ENCODE results near the gene ENOX2.

ENOX2 gene

GRCh38 chrX:130876226-130876625 lies 26.8 kb downstream of the ENOX2 start:
- no peak overlapping the region for H3K27ac ChIP-seq (ENCODE audit: low read depth, low read length)

GRCh38 chrX:130874751-130875150 lies 28.3 kb downstream of the ENOX2 start:
- no peak overlapping the region for H2BK5ac ChIP-seq (ENCODE audit: low read depth, low read length, poor library complexity)
- H3K14ac ChIP-seq (ENCODE audit: low read length) = no peak overlapping the region
- no peak overlapping the region for H4K91ac ChIP-seq (ENCODE audit: low read depth, low read length)
- H3K36me3 ChIP-seq (ENCODE audit: control insufficient read depth in 1 of 2, insufficient read depth in 2 of 2, low read length in 2 of 2) = no peaks in the 10 kb centered on the region
- H3K4me1 ChIP-seq (ENCODE audit: control insufficient read depth in 1 of 2, insufficient read depth in 2 of 2, low read length in 2 of 2) = no peaks in the 10 kb centered on the region
- H3K79me2 ChIP-seq (ENCODE audit: control insufficient read depth, insufficient read depth, low read length, poor library complexity) = no peaks in the 10 kb centered on the region
- H3K18ac ChIP-seq (ENCODE audit: low read length) = no peak overlapping the region
- no peak overlapping the region for H3K27ac ChIP-seq (ENCODE audit: low read depth, low read length)
- H3K27me3 ChIP-seq (ENCODE audit: insufficient read depth, low read length) = no peaks in the 10 kb centered on the region
- H2AFZ ChIP-seq (ENCODE audit: insufficient read depth, low read length, poor library complexity) = no peak overlapping the region
- no peak overlapping the region for H2AK5ac ChIP-seq (ENCODE audit: low read length)
- no peak overlapping the region for H3K9ac ChIP-seq (ENCODE audit: low read length)
- H3K4me3 ChIP-seq (ENCODE audit: low read depth, low read length) = no peak overlapping the region
- H3K79me1 ChIP-seq (ENCODE audit: low read length) = no peaks in the 10 kb centered on the region
- H2BK120ac ChIP-seq (ENCODE audit: insufficient read depth, low read length, poor library complexity) = no peak overlapping the region
- no CpG with 5 or more reads among the region's 2 CpGs for WGBS (ENCODE audit: extremely low coverage, insufficient coverage, insufficient read length)
- no peak overlapping the region for H3K4me2 ChIP-seq (ENCODE audit: low read length)
- no peak overlapping the region for H2BK12ac ChIP-seq (ENCODE audit: low read length)
- no peak for DNase-seq
- no peaks in the 10 kb centered on the region for H3K9me3 ChIP-seq (ENCODE audit: insufficient read depth, low read depth, low read length)
- no peak overlapping the region for H4K12ac ChIP-seq (ENCODE audit: low read depth, low read length)
- no peak overlapping the region for H4K8ac ChIP-seq (ENCODE audit: low read depth, low read length)
- H3K4ac ChIP-seq (ENCODE audit: low read depth, low read length) = no peak overlapping the region
- H3K23ac ChIP-seq (ENCODE audit: low read length) = no peak overlapping the region

More at GRCh38 chrX:130876226-130876625, 26.8 kb downstream of the ENOX2 start:
- Histone ChIP-seq H3K4me1 (ENCODE audit: control insufficient read depth in 1 of 2, insufficient read depth in 2 of 2, low read length in 2 of 2) (no peaks in the 10 kb centered on the region), H2AFZ (ENCODE audit: insufficient read depth, low read length, poor library complexity) (no peak overlapping the region), H3K9ac (ENCODE audit: low read length) (no peak overlapping the region), H3K27me3 (ENCODE audit: insufficient read depth, low read length) (no peaks in the 10 kb centered on the region), H3K23ac (ENCODE audit: low read length) (no peak overlapping the region), H3K36me3 (ENCODE audit: control insufficient read depth in 1 of 2, insufficient read depth in 2 of 2, low read length in 2 of 2) (no peaks in the 10 kb centered on the region), H3K9me3 (ENCODE audit: insufficient read depth, low read depth, low read length) (no peaks in the 10 kb centered on the region), H2BK12ac (ENCODE audit: low read length) (no peak overlapping the region), H3K4me3 (ENCODE audit: low read depth, low read length) (no peak overlapping the region), H4K12ac (ENCODE audit: low read depth, low read length) (no peak overlapping the region), H3K18ac (ENCODE audit: low read length) (no peak overlapping the region), H3K4ac (ENCODE audit: low read depth, low read length) (no peak overlapping the region), H4K91ac (ENCODE audit: low read depth, low read length) (no peak overlapping the region), H3K14ac (ENCODE audit: low read length) (no peak overlapping the region), H2BK5ac (ENCODE audit: low read depth, low read length, poor library complexity) (no peak overlapping the region), H3K79me1 (ENCODE audit: low read length) (no peaks in the 10 kb centered on the region), H3K79me2 (ENCODE audit: control insufficient read depth, insufficient read depth, low read length, poor library complexity) (no peaks in the 10 kb centered on the region), H4K8ac (ENCODE audit: low read depth, low read length) (no peak overlapping the region), H3K4me2 (ENCODE audit: low read length) (no peak overlapping the region), H2AK5ac (ENCODE audit: low read length) (no peak overlapping the region), H2BK120ac (ENCODE audit: insufficient read depth, low read length, poor library complexity) (no peak overlapping the region)
- DNase-seq = no peak

- H3K9ac ChIP-seq (ENCODE audit: low read length) = no peak overlapping the region
- H3K18ac ChIP-seq (ENCODE audit: low read length) = no peak overlapping the region
- no peaks in the 10 kb centered on the region for H3K79me1 ChIP-seq (ENCODE audit: low read length)
- no peaks in the 10 kb centered on the region for H3K4me1 ChIP-seq (ENCODE audit: control insufficient read depth in 1 of 2, insufficient read depth in 2 of 2, low read length in 2 of 2)
- H4K8ac ChIP-seq (ENCODE audit: low read depth, low read length) = no peak overlapping the region
- H3K9me3 ChIP-seq (ENCODE audit: insufficient read depth, low read depth, low read length) = no peaks in the 10 kb centered on the region
- H3K23ac ChIP-seq (ENCODE audit: low read length) = no peak overlapping the region
- no peak overlapping the region for H2BK12ac ChIP-seq (ENCODE audit: low read length)
- no peak overlapping the region for H3K4me2 ChIP-seq (ENCODE audit: low read length)
- no peak for DNase-seq
- H3K27ac ChIP-seq (ENCODE audit: low read depth, low read length) = no peak overlapping the region
- no peak overlapping the region for H2BK5ac ChIP-seq (ENCODE audit: low read depth, low read length, poor library complexity)
- H3K4me3 ChIP-seq (ENCODE audit: low read depth, low read length) = no peak overlapping the region
- H2AK5ac ChIP-seq (ENCODE audit: low read length) = no peak overlapping the region
- H3K27me3 ChIP-seq (ENCODE audit: insufficient read depth, low read length) = no peaks in the 10 kb centered on the region
- no peak overlapping the region for H3K4ac ChIP-seq (ENCODE audit: low read depth, low read length)
- no peak overlapping the region for H4K91ac ChIP-seq (ENCODE audit: low read depth, low read length)
- no peak overlapping the region for H2AFZ ChIP-seq (ENCODE audit: insufficient read depth, low read length, poor library complexity)
- no peaks in the 10 kb centered on the region for H3K36me3 ChIP-seq (ENCODE audit: control insufficient read depth in 1 of 2, insufficient read depth in 2 of 2, low read length in 2 of 2)
- no peak overlapping the region for H4K12ac ChIP-seq (ENCODE audit: low read depth, low read length)
- no peaks in the 10 kb centered on the region for H3K79me2 ChIP-seq (ENCODE audit: control insufficient read depth, insufficient read depth, low read length, poor library complexity)
- H2BK120ac ChIP-seq (ENCODE audit: insufficient read depth, low read length, poor library complexity) = no peak overlapping the region
- no peak overlapping the region for H3K14ac ChIP-seq (ENCODE audit: low read length)
- WGBS (ENCODE audit: extremely low coverage, insufficient coverage, insufficient read length) = no CpG with 5 or more reads among the region's 3 CpGs
Measured at GRCh38 chrX:130869239-130869638, 33.8 kb downstream of the ENOX2 start.

DNA sequence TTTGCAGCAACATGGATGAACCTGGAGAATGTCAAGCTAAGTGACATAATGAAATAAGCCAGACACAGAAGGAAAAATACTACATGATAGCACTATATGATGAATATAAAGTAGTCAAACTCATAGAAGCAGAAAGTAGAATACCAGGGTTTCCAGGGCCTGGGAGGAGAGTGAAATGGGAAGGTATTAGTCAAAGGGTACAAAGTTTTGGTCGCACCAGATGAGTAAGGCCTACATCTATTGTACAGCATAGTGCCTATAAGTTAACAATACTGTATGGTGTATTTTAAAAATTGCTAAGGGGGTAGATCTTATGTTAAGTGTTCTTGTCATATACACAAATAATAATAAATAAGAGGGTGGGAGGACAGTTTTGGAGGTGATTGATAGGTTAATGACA lies 41.5 kb downstream of the ENOX2 start:
- Histone ChIP-seq H3K4me2 (ENCODE audit: low read length) (no peak overlapping the region), H3K18ac (ENCODE audit: low read length) (no peak overlapping the region), H3K23ac (ENCODE audit: low read length) (no peak overlapping the region), H3K4me3 (ENCODE audit: low read depth, low read length) (no peak overlapping the region), H3K27ac (ENCODE audit: low read depth, low read length) (no peak overlapping the region), H3K79me1 (ENCODE audit: low read length) (no peaks in the 10 kb centered on the region), H4K12ac (ENCODE audit: low read depth, low read length) (no peak overlapping the region), H2AK5ac (ENCODE audit: low read length) (no peak overlapping the region), H4K91ac (ENCODE audit: low read depth, low read length) (no peak overlapping the region), H3K14ac (ENCODE audit: low read length) (no peak overlapping the region), H2AFZ (ENCODE audit: insufficient read depth, low read length, poor library complexity) (no peak overlapping the region), H3K79me2 (ENCODE audit: control insufficient read depth, insufficient read depth, low read length, poor library complexity) (no peaks in the 10 kb centered on the region), H2BK12ac (ENCODE audit: low read length) (no peak overlapping the region), H3K4me1 (ENCODE audit: control insufficient read depth in 1 of 2, insufficient read depth in 2 of 2, low read length in 2 of 2) (no peaks in the 10 kb centered on the region), H3K27me3 (ENCODE audit: insufficient read depth, low read length) (no peaks in the 10 kb centered on the region), H2BK5ac (ENCODE audit: low read depth, low read length, poor library complexity) (no peak overlapping the region), H3K4ac (ENCODE audit: low read depth, low read length) (no peak overlapping the region), H3K9ac (ENCODE audit: low read length) (no peak overlapping the region), H3K9me3 (ENCODE audit: insufficient read depth, low read depth, low read length) (no peaks in the 10 kb centered on the region), H2BK120ac (ENCODE audit: insufficient read depth, low read length, poor library complexity) (no peak overlapping the region), H3K36me3 (ENCODE audit: control insufficient read depth in 1 of 2, insufficient read depth in 2 of 2, low read length in 2 of 2) (no peaks in the 10 kb centered on the region), H4K8ac (ENCODE audit: low read depth, low read length) (no peak overlapping the region)
- no peak for DNase-seq
- no CpG with 5 or more reads among the region's 1 CpG for WGBS (ENCODE audit: extremely low coverage, insufficient coverage, insufficient read length)

Measured in trophoblast cell (in vitro differentiated cells and primary cell).